ENCODE results near the gene SMC1B.

SMC1B gene

DNA sequence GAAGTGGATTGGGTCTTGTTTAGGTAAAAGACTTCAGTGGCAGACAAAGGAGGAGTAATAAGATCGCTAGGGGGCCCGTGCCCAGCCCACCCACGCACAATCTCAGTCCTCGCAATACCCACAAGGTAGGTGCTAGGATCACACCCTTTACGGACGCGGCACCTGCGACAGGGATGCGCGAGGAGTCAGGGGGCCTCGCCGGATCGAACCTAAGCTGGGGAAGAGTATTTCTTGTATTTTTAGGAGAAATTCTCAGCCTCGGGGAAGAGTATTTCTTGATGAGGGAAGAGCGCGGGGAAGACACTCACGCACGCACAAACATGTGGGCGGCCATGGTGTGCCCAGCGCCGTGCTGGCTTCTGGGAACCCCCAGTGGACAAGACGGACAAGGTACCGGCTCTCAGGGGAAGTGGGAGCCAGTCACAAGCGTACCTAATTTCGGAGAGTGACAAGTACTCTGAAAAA is 104.4 kb downstream of the SMC1B start:
- peak overlapping the region; percentile 54 for H3K4me3 ChIP-seq (ENCODE audit: low read length)
- DNase-seq (ENCODE audit: low read depth), result no peak
- TF ChIP-seq, protein P1, sequence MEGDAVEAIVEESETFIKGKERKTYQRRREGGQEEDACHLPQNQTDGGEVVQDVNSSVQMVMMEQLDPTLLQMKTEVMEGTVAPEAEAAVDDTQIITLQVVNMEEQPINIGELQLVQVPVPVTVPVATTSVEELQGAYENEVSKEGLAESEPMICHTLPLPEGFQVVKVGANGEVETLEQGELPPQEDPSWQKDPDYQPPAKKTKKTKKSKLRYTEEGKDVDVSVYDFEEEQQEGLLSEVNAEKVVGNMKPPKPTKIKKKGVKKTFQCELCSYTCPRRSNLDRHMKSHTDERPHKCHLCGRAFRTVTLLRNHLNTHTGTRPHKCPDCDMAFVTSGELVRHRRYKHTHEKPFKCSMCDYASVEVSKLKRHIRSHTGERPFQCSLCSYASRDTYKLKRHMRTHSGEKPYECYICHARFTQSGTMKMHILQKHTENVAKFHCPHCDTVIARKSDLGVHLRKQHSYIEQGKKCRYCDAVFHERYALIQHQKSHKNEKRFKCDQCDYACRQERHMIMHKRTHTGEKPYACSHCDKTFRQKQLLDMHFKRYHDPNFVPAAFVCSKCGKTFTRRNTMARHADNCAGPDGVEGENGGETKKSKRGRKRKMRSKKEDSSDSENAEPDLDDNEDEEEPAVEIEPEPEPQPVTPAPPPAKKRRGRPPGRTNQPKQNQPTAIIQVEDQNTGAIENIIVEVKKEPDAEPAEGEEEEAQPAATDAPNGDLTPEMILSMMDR (conservative IDR thresholded peaks at IDR 0.05; ENCODE audit: low read depth, low read length), result no peak

DNA sequence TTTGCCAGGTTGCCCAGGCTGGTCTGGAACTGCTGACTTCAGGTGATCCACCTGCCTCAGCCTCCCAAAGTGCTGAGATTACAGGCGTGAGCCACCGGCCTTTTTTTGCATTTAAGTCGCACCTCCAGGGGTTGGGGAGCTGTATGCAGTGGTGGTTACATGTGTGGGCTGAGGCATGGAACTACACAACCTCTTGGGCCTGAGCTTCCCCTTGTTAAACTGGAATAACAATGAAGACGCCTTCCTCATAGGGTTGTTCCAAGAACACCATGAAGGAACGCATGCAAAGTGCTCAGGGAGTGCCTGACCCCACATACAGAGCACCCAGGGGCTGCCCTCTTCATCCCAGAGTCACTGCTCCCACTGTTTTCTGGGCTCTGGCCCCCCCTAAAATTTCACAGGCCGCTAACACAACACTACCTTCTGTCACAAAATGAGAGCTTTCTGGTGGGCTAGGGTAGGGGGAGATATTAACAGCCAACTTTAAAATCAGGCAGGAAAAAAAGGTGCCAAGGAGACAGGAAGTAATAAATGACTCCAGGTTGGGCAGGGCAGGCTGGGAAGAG is 104.9 kb downstream of the SMC1B start:
- TF ChIP-seq, protein P1 (conservative IDR thresholded peaks at IDR 0.05; ENCODE audit: low read depth, low read length), result no peak
- DNase-seq (ENCODE audit: low read depth), result no peak
- H3K4me3 ChIP-seq (ENCODE audit: low read length), result no peak overlapping the region

DNA sequence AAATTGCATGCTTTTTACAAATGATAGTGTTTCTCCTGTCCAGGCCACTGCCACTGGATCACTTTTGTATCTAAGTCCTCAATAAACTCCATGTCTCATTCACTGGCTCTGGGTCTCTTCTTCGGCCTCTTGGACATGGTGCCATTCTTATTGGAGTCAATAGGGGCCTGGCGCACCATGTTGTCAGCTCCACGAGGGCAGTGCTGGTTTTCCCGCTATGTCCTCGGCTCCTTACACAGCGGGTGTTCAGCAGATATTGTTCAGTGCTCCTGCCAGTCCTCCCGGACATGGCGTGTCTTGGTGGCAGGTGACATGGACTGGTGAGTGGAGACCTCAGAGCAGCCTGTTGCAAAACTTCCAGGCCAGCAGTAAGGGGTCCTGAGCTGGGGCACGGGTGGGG is 107.3 kb downstream of the SMC1B start:
- no peak for DNase-seq (ENCODE audit: low read depth)
- TF ChIP-seq, protein P1 (conservative IDR thresholded peaks at IDR 0.05; ENCODE audit: low read depth, low read length), result no peak
- no peak overlapping the region for H3K4me3 ChIP-seq (ENCODE audit: low read length)

DNA sequence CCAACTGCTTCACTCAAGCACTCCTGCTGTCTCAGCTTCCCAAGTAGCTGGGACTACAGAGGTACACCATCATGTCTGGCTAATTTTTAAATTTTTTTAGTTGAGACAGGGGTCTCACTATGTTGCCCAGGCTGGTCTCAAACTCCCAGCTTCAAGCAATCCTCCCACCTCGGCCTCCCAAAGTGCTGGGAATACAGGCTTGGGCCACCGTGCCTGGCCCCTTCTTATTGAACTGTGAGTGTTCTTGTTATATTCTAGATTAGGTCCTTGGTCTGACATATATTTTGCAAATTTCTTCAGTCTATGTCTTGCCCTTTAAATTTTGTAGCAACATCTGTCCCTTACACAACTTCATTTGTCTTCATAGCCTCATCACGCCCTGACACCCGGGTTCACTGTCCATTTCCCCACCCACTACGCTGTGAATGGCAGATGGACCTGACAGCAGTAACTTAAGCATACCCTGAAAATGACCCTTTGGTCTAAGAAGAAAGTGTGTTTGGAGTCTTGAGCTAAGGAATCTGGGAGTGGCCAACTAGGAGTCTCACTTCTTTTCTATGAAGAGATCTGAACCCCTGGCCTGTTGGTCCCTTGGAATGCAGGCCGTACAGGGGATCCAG is 107.8 kb downstream of the SMC1B start:
- TF ChIP-seq, protein P1 (conservative IDR thresholded peaks at IDR 0.05; ENCODE audit: low read depth, low read length), result no peak

DNA sequence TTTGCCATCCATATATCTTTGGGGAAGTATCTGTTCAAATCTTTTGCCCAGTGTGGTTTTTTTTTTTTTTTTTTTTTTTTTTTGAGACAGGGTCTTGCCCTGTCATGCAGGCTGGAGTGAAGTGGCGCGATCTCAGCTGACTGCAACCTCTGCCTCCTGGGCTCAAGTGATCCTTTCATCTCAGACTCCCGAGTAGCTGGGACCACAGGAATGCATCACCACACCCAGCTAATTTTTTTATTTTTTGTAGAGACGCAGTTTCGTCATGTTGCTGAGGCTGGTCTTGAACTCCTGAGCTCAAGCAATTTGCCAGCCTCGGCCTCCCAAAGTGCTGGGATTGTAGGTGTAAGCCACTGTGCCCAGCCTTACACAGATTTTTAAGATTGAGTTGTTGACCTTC is 108.4 kb downstream of the SMC1B start:
- TF ChIP-seq, protein P1 (conservative IDR thresholded peaks at IDR 0.05; ENCODE audit: low read depth, low read length), result no peak
- no peak for DNase-seq (ENCODE audit: low read depth)
- H3K4me3 ChIP-seq (ENCODE audit: low read length), result no peak overlapping the region

More for the DNA sequence above, 107.8 kb downstream of the SMC1B start:
- no peak overlapping the region for H3K4me3 ChIP-seq (ENCODE audit: low read length)
- no peak for DNase-seq (ENCODE audit: low read depth)

DNA sequence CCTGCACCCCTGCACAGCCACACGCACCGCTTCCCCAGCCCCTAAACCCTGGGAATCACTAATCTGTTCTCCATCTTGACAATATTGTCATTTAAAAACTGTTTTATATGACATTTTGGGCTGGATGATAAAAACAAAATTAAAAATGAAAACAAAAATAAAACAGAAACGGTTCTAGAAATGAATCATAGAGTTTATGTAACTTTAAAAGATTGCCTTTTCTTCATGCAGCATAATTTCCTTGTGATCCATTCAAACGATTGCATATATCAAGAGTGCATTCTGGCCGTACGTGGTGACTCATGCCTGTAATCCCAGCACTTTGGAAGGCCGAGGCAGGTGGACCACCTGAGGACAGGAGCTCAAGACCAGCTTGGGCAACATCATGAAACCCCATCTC is 110.2 kb downstream of the SMC1B start:
- TF ChIP-seq, protein P1 (conservative IDR thresholded peaks at IDR 0.05; ENCODE audit: low read depth, low read length), result no peak
- H3K4me3 ChIP-seq (ENCODE audit: low read length), result no peak overlapping the region
- no peak for DNase-seq (ENCODE audit: low read depth)

DNA sequence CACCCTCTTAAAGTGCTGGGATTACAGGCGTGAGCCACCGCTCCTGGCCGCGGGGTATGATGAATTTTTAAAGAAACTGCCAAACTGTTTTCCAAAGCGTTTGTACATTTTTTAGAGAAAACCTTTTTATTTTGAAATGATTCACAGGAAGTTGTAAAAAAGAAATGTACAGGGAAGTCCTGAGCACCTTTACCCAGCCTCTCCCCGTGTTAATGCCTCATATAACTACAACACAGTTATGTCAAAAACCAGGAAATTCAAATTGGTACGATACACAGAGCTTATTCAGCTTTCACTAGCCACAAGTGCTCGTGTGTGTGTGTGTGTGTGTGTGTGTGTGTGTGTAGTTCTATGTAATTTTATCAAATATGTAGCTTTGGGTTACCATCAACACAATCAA is 110.6 kb downstream of the SMC1B start:
- DNase-seq (ENCODE audit: low read depth), result no peak
- no peak overlapping the region for H3K4me3 ChIP-seq (ENCODE audit: low read length)
- TF ChIP-seq, protein P1 (conservative IDR thresholded peaks at IDR 0.05; ENCODE audit: low read depth, low read length), result no peak

Measured in retinal pigment epithelial cell (primary cell).